Hepatocyte (in vitro differentiated cells): ENCODE measurements around the gene NUBPL.

Experiments used
- EZH2phosphoT487 ChIP-seq: fragments of 200-600 bp; sonication (generic); IDR thresholded peaks from one replicate; pipeline ENCODE4 v1.6.1; 2018; ENCODE audit warnings: antibody characterized with exemption, mild to moderate bottlenecking, low read depth, moderate library complexity; ENCODE audit not compliant: unreplicated experiment, severe bottlenecking
- TF ChIP-seq, protein P1 (sequence below): fragments of 200-600 bp; sonication (generic); IDR thresholded peaks from 2 replicates; pipeline ENCODE4 v1.5.1; 2016; ENCODE audit warnings: antibody characterized with exemption, mild to moderate bottlenecking; ENCODE audit not compliant: poor library complexity

DNA sequence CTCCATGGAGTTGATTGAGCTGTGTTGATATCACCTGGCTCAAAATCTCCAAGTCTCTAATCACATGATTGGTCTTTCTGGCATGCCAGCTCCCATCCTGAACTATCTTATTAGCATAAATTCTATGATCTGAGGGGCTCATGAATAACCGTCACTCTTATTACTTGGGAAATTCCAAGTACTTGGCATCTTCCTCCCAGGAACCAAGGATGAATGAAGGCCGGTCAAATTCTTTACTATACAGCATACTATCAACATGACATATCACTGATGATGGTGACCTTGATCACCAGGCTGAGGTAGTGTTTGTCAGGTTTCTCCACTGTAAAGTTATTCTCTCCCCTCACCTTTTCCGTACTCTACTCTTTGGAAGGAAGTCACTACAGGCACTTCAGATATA, 16.4 kb upstream of the NUBPL start:
- TF ChIP-seq, protein P1, sequence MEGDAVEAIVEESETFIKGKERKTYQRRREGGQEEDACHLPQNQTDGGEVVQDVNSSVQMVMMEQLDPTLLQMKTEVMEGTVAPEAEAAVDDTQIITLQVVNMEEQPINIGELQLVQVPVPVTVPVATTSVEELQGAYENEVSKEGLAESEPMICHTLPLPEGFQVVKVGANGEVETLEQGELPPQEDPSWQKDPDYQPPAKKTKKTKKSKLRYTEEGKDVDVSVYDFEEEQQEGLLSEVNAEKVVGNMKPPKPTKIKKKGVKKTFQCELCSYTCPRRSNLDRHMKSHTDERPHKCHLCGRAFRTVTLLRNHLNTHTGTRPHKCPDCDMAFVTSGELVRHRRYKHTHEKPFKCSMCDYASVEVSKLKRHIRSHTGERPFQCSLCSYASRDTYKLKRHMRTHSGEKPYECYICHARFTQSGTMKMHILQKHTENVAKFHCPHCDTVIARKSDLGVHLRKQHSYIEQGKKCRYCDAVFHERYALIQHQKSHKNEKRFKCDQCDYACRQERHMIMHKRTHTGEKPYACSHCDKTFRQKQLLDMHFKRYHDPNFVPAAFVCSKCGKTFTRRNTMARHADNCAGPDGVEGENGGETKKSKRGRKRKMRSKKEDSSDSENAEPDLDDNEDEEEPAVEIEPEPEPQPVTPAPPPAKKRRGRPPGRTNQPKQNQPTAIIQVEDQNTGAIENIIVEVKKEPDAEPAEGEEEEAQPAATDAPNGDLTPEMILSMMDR = no peak
- TF ChIP-seq EZH2phosphoT487 = no peak
